GM08714 (cell line): ENCODE results near the gene RSPH6A.

Experiments used
- H3K4me3 ChIP-seq: fragments of 200-500 bp; sonication (Bioruptor generic); 2 replicates; pipeline ENCODE4 v1.5.1; 2014; ENCODE audit warnings: mild to moderate bottlenecking, low read length, inconsistent platforms
- ZNF274 ChIP-seq: IDR thresholded peaks from 2 replicates; pipeline ENCODE4 v1.6.1; 2012; ENCODE audit warnings: mild to moderate bottlenecking, low read depth, low read length

RSPH6A gene

DNA sequence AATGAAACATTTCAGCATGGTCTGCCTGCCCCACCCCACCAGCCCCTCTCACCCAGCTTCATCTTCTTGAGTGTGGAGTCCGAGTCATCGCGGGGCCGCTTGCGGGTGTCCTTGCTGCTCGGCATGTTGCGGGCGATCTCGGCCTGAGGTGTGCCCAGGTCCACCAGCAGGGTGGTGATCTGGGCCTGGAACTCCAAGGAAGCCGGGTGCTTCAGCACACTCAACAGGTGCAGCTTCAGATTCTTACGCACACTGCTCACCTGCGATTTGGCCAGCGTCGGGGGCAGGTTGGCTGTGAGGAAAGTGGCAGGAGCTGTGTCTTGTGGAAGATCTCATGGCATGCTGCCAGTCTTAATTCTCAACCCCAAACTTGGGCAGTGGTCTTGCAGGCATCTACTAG lies 27.1 kb upstream of the RSPH6A start:
- no peak for TF ChIP-seq ZNF274
- no peak overlapping the region for H3K4me3 ChIP-seq

DNA sequence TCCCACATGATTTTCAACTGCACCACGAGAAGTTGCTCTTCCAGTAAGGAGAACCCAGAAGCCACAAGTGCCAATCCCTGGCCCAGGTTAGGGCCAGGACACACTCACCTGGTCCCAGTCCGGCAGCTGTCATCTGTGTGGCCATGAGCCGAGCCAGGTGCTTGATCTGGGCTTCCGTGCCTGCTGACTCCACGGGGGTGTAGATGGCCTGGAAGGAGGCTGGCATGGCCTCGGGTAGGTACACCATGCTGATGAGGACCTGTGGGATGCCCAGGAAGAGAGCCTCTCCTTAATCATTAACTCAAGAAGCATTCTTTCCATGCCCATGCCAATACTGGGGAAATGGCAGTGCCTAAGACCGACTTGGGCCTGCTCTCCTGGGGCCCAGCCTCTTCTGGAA lies 19.9 kb upstream of the RSPH6A start:
- TF ChIP-seq ZNF274, result no peak
- no peak overlapping the region for H3K4me3 ChIP-seq

DNA sequence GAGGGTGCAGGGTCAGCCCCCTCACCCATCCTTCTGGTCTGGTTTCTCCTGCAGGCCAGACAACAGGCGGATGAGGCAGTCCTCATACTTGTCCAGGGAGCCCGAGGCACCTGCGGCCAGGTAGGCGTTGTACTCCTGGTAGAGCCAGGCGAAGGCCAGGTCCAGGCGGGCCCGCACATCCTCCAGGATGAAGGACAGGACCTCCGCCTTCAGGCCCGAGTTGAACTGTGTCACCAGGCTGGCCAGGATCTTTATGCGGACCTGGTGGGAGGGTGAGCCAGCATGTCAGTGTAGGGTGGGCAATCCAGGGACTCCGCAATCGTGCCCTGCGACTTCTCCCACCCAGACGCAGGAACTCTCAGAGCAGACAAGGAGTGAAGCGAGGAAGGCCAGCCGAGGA lies 13.8 kb upstream of the RSPH6A start:
- no peak overlapping the region for H3K4me3 ChIP-seq
- TF ChIP-seq ZNF274, result no peak

DNA sequence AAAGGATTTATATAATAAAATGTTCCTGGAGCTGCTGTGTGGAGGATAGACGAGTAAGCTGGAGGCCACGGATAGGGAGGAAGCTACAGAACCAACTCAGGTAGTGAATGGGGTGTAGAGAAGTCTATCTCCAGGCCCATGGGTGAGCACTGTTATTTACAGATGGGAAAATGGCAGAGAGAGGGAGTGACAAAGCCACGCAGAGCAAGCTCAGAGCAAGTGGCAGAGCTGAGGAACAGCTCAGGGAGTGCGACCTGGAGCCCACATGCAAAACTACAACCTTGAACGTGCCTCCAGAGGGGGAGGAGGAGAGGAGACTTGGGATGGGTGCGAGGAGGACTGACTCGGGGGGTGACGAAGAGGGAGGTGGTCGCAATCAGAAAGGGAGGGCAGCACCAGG lies 13.4 kb upstream of the RSPH6A start:
- no peak for TF ChIP-seq ZNF274
- H3K4me3 ChIP-seq, result no peak overlapping the region

DNA sequence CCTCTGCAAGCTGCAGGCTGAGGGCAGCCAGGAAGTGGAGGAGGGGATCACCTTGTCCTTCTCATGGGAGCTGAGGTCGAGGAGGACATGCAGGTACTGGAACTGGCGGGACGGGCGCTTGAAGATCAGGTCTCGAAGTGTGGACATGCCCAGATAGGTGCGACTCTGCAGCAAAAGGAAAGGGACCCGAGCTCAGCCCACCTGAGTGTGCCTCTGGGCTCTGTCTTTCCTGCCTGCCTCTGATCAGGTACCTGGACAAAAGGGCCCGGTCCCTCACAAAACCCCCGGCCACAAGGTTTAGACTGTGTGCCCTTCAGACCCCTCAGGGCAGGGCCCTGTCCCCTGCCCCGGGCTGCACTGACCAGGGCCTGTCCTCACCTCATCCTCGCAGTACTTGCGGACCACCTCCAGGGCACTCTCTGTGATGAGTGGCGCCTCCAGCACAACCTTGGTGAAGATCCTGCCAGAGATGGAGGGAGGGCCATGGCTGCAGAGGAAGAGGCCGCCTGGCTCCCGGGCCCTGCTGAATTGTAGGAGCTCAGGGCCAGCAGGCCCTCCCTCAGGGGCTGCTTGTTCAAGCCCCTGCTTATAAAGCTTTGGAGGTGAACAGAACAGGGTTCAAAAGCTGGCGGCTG lies 12.5 kb upstream of the RSPH6A start:
- no peak overlapping the region for H3K4me3 ChIP-seq
- no peak for TF ChIP-seq ZNF274

DNA sequence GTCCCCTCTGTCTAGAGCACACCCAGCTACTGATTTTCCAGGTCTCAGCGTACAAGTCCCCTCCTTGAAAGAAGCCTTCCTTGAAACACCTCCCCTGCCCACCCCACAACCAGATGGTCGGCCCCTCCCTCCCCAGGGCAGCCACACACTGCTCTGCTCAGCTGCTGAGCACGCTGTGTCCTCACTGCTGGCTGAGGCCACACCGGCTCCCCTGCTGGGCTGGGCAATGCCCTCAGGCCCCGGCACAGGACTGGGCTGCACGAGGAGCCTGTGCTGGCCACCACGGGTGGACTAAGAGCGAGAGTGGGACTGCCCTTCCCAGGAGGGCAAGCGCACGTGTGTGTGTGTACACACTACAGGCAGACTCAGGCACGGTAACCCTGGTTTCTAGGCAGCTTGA lies 11.8 kb upstream of the RSPH6A start:
- no peak for TF ChIP-seq ZNF274
- H3K4me3 ChIP-seq, result no peak overlapping the region

DNA sequence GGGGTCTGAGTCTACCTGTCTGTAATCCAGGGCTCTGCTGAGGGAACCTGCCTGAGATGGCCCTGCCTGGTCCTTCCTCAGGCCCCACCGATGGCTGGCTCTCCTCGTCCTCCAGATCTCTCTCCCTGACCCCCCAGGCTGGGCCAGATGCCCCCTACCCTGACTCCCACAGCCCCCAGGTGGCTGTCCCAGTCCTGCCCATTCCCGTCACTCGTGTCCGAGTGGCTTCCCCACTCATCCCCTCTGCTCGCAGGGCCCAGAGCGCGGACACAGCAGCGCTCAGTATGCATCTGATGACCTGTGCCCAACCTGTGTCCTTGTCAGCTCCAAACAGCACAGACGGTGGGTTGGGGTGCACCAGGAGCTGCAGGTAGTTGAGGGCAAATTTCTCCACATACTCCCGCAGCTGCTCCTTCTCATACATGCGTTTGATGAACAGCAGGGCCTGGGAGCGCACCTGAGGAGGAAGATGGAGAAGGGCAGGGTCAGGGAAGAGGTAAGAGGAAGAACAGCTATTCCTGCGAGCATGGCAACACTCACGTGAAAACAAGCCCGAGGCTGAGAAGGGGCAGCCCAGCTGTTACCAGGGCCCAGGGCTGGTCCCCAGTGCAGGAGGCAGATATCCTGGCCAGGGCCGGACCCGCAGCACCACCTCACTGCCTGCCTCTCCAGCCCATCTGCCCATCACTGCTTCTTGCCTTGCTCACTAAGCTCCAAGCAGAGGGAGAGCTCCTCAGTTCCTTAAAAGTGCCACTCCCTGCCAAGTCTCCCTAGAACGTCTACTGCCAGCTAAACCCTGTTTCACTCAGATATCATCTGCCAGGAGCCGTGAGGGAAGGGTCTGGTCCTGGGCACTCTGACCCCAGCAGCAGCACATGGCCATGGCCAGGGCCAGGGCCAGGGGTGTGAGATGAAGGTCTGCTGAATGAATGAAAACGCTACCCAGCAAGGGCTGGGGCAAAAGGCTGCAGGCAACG lies 11.1 kb upstream of the RSPH6A start:
- H3K4me3 ChIP-seq, result no peak overlapping the region
- TF ChIP-seq ZNF274, result no peak

DNA sequence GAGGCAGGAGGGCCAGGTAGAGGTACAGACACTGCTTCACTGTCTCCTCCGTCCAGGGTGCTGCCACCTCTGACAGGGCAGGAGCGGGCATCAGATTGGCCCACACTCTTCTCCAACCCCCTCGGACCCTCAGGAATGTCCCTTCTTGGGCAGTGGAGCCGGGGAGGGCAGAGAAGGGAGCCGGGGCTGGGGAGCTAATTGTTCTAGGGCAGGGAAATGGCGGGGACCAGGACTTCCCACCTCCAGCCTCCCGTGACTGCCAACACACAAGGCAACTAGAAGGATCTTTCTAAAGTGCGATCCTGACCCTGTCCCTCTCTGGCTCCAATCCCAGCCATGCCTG lies 10.1 kb upstream of the RSPH6A start:
- no peak for TF ChIP-seq ZNF274
- H3K4me3 ChIP-seq, result no peak overlapping the region

DNA sequence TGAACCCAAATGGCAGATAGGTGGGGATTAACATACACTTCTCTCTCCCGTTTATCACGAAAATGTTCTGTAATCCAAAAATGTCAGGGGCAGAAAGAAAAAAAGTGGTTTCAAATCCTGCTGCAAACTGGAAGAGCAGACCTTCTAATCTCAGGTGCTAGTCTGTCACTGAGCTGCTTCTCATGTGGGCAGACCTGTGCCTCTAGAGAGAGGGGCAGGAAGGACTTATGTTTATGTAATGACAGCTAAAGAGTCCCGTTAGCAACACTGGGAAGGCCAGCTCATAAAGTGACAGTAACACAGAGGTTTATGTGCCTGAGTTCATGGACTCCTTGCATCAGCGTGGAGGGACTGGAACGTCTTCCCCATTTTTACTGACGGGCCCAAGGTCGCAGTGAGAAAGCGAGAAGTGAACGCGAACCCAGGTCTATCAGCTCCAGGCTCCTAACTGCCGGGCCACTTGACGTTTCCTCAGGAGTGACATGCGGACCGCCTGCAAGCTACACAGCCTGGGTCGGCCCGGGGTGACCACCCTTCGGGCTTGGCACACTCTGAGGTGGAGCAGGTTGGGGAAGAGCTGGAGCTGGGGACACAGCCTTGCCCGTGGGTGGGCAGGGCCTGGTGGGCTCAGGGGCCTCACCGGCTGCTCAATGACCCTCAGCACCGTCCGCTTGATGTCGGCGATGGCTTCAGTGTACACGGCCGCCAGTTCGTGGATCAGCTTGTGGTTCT lies 9.6 kb upstream of the RSPH6A start:
- no peak for TF ChIP-seq ZNF274
- H3K4me3 ChIP-seq, result no peak overlapping the region

DNA sequence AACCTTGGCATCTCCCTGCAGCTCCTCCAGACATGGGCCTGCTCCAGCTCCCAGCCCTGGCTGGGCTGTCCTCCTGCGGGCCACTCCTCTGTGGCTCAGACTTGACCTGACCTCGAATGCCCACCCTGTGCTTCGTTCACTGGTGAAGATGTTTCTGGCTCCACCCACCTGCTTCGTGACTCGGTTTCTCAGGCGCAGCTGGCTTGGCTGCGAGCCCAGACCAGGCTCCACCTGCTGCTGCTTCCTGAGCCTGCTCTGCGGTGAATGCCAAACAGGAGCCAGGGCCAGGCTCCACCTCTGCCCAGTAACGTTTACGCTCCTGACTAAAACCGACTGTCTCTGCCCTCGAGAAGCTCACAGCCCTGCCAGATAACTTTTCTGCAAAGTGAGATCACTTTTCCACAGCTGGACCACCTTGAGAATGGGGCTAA lies 8.9 kb upstream of the RSPH6A start:
- no peak overlapping the region for H3K4me3 ChIP-seq
- TF ChIP-seq ZNF274, result no peak

DNA sequence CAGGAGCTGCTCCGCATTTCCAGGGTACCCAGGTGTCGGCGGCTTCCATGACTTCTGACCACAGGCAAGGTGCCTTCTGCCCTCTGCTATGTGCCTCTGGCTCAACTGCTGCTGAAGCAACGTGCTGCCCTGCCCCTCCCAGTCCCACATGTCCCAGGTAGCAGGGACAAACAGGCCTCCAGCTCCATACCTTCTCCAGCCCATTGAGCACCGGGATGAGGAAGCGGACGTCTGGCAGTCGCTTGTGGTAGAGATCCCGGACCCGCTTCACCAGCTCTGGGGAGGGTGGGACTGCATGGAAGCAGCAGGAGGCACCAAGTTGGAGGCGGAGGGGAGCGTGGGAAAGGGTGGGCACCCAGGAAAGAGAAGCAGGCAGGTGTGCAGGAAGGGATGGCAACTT lies 8.1 kb upstream of the RSPH6A start:
- no peak overlapping the region for H3K4me3 ChIP-seq
- no peak for TF ChIP-seq ZNF274

DNA sequence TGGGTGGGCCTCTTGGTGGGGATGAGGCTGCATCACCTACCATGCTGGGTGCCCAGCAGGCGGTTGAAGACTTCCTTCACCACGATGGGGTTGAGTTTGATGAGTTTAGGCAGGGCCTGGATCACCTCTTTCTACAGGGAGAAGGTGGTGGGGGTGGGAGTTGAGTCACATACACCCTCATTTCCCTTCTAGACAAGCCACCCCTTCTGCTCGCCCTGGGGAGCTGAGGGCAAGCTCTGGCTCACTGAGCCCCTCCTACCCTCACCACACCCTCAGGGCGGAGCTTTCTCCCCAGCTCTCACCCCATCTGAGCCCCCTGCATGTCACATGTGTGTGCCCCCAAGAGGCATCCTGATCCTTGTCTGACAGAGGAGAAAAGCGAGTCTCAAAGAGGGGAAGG lies 7.6 kb upstream of the RSPH6A start:
- H3K4me3 ChIP-seq, result no peak overlapping the region
- TF ChIP-seq ZNF274, result no peak

DNA sequence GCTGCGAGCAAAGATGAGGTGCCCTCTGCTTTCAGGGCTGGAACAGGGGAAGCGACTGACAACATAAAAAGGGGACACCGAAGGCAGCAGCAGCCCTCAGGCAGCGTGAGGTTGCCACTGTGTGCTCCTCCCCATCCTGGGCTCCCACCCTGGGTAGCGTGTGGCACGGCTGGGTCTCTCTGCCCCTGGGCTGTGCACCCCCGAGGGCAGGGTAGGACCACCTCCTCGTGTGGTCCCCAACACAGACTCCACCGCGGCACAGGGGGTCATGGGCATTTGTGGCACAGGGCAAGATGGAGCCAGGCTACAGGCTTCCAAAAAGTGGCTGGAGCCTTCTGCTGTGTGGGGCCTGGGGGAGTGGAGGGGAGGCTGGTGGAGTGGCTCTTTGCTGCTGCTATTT lies 6.5 kb upstream of the RSPH6A start:
- H3K4me3 ChIP-seq, result no peak overlapping the region
- TF ChIP-seq ZNF274, result no peak

DNA sequence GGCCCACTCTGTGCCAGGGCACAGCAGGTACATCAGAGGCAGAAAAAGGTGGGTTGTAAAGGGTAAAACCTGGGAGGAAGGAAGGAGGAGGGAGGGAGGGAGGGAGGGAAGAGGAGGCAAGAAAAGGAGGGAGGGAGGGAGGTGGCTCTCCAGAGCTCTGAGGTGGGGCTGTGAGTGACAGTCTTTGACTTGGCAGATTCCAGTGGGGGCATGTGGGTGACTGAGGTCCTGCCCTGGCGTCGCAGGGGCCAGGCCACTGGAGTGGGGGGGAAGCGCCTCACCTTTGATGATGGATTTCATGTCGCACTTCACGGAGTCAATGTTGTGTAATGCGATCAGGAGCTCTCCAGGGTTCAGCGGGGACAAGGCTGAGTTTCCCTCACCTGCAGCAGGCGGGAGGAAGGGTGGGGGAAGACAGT lies 6.0 kb upstream of the RSPH6A start:
- TF ChIP-seq ZNF274, result no peak
- H3K4me3 ChIP-seq, result no peak overlapping the region
